ENCODE results near the gene NID1. TPM values are rescaled to one million over a fixed set of nuclear protein-coding genes. Genes with fewer than 3 reads are reported as not detected.

NID1 gene
- total RNA-seq, 1 experiment from 2014 or later = 48.5 TPM

GRCh38 chr1:235952950-235953615, 111.8 kb downstream of the NID1 start:
- H3K9me3 ChIP-seq = no peaks in the 10 kb centered on the region
- intact Hi-C loops (cut with micrococcal nuclease; ENCODE audit: unreplicated experiment) = no loop called here
- CTCF ChIA-PET = interaction anchor here (0.6 kb wide), 1 partner anchor 48 kb away, joined by 3 read pairs; no protein-coding TSS in a partner anchor
- no peaks in the 10 kb centered on the region for H3K4me1 ChIP-seq
- TF ChIP-seq, protein P1, sequence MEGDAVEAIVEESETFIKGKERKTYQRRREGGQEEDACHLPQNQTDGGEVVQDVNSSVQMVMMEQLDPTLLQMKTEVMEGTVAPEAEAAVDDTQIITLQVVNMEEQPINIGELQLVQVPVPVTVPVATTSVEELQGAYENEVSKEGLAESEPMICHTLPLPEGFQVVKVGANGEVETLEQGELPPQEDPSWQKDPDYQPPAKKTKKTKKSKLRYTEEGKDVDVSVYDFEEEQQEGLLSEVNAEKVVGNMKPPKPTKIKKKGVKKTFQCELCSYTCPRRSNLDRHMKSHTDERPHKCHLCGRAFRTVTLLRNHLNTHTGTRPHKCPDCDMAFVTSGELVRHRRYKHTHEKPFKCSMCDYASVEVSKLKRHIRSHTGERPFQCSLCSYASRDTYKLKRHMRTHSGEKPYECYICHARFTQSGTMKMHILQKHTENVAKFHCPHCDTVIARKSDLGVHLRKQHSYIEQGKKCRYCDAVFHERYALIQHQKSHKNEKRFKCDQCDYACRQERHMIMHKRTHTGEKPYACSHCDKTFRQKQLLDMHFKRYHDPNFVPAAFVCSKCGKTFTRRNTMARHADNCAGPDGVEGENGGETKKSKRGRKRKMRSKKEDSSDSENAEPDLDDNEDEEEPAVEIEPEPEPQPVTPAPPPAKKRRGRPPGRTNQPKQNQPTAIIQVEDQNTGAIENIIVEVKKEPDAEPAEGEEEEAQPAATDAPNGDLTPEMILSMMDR (IDR thresholded peaks at IDR 0.05; ENCODE audit: insufficient read depth in 1 of 2, low read depth in 1 of 2, low read length in 1 of 2, severe bottlenecking in 1 of 2, unreplicated experiment in 1 of 2) = no peak
- Mint-ChIP-seq H3K27me3 (ENCODE audit: insufficient read depth, unreplicated experiment) (no peaks in the 10 kb centered on the region), H3K36me3 (ENCODE audit: insufficient read depth, unreplicated experiment) (no peaks in the 10 kb centered on the region), H3K4me1 (ENCODE audit: low read depth, unreplicated experiment) (peaks cover 8% of the 10 kb centered on the region), H3K4me3 (ENCODE audit: unreplicated experiment) (no peak overlapping the region), H3K27ac (ENCODE audit: unreplicated experiment) (no peak overlapping the region), H3K9me3 (ENCODE audit: unreplicated experiment) (no peaks in the 10 kb centered on the region)
- BruUV-seq (replicated peaks) = no TSS peak
- no peak overlapping the region for H3K4me3 ChIP-seq (ENCODE audit: low read depth, low read length)
- POLR2A ChIA-PET = no interaction called here
- no peaks in the 10 kb centered on the region for H3K27me3 ChIP-seq (replicated peaks; ENCODE audit: control insufficient read depth, insufficient read depth, low read length)
- DNase-seq = no peak
- H3K36me3 ChIP-seq (ENCODE audit: control insufficient read depth, insufficient read depth, low read length) = no peaks in the 10 kb centered on the region

GRCh38 chr1:235951661-235952060, 113.2 kb downstream of the NID1 start:
- ChIA-PET POLR2A (no interaction called here), CTCF (interaction anchor here (0.7 kb wide), 1 partner anchor 1116 kb away, joined by 4 read pairs; no protein-coding TSS in a partner anchor)
- Histone ChIP-seq H3K27me3 (replicated peaks; ENCODE audit: control insufficient read depth, insufficient read depth, low read length) (no peaks in the 10 kb centered on the region), H3K36me3 (ENCODE audit: control insufficient read depth, insufficient read depth, low read length) (no peaks in the 10 kb centered on the region), H3K4me1 (no peaks in the 10 kb centered on the region), H3K4me3 (ENCODE audit: low read depth, low read length) (no peak overlapping the region), H3K9me3 (no peaks in the 10 kb centered on the region)
- Mint-ChIP-seq H3K9me3 (ENCODE audit: unreplicated experiment) (no peaks in the 10 kb centered on the region), H3K4me3 (ENCODE audit: unreplicated experiment) (no peak overlapping the region), H3K27ac (ENCODE audit: unreplicated experiment) (no peak overlapping the region), H3K36me3 (ENCODE audit: insufficient read depth, unreplicated experiment) (no peaks in the 10 kb centered on the region), H3K27me3 (ENCODE audit: insufficient read depth, unreplicated experiment) (no peaks in the 10 kb centered on the region), H3K4me1 (ENCODE audit: low read depth, unreplicated experiment) (peaks cover 9% of the 10 kb centered on the region)
- TF ChIP-seq, protein P1 (IDR thresholded peaks at IDR 0.05; ENCODE audit: insufficient read depth in 1 of 2, low read depth in 1 of 2, low read length in 1 of 2, severe bottlenecking in 1 of 2, unreplicated experiment in 1 of 2) = no peak
- no TSS peak for BruUV-seq (replicated peaks)
- intact Hi-C loops (cut with micrococcal nuclease; ENCODE audit: unreplicated experiment) = no loop called here
- no peak for DNase-seq

DNA sequence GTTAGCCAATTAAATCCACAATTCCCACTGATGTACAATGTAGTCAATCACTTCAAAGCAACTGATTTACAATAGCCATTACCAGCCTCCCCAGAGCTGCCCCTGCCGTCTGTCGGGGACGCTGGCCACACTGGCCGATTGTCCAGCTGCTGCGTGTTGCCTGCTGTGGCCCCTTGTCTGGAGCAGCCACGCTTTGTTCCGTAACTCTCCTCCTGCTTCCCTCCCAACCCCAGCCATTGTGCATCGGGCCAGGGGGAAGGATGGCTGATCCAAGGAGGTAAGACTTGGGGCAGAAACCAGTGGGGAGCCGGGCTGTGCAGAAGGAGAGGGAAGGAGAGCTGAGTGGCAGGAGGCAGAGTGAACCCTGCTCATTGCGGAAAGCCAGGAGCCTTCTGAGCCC, 114.6 kb downstream of the NID1 start:
- Mint-ChIP-seq H3K36me3 (ENCODE audit: insufficient read depth, unreplicated experiment) (no peaks in the 10 kb centered on the region), H3K4me3 (ENCODE audit: unreplicated experiment) (no peak overlapping the region), H3K9me3 (ENCODE audit: unreplicated experiment) (no peaks in the 10 kb centered on the region), H3K27me3 (ENCODE audit: insufficient read depth, unreplicated experiment) (no peaks in the 10 kb centered on the region), H3K4me1 (ENCODE audit: low read depth, unreplicated experiment) (peaks cover 14% of the 10 kb centered on the region), H3K27ac (ENCODE audit: unreplicated experiment) (no peak overlapping the region)
- DNase-seq = no peak
- no peaks in the 10 kb centered on the region for H3K36me3 ChIP-seq (ENCODE audit: control insufficient read depth, insufficient read depth, low read length)
- H3K27me3 ChIP-seq (replicated peaks; ENCODE audit: control insufficient read depth, insufficient read depth, low read length) = no peaks in the 10 kb centered on the region
- CTCF ChIA-PET = interaction anchor here (1.2 kb wide), 1 partner anchor 107 kb away, joined by 3 read pairs; no protein-coding TSS in a partner anchor
- TF ChIP-seq, protein P1 (IDR thresholded peaks at IDR 0.05; ENCODE audit: insufficient read depth in 1 of 2, low read depth in 1 of 2, low read length in 1 of 2, severe bottlenecking in 1 of 2, unreplicated experiment in 1 of 2) = no peak
- intact Hi-C loops (cut with micrococcal nuclease; ENCODE audit: unreplicated experiment) = no loop called here
- no peaks in the 10 kb centered on the region for H3K4me1 ChIP-seq
- no peak overlapping the region for H3K4me3 ChIP-seq (ENCODE audit: low read depth, low read length)
- POLR2A ChIA-PET = no interaction called here
- no peaks in the 10 kb centered on the region for H3K9me3 ChIP-seq
- BruUV-seq (replicated peaks) = no TSS peak

Data from Caco-2 (cell line).